Tibial nerve (tissue), 4 donors: Measurements from ENCODE around the gene ANKH. TPM values are rescaled to one million over a fixed set of nuclear protein-coding genes. Genes with fewer than 3 reads are reported as not detected.

Experiments used
- DNase-seq, 2 donors: peaks; one replicate each; pipeline ENCODE4 v3.0.0-alpha.2; 2019; ENCODE audit warnings: low spot score in 2 of 2
- H3K27ac ChIP-seq, 4 donors: fragments of 200-600 bp; sonication (generic) in 3 of 4; one replicate each; pipeline ENCODE4 v1.5.1; 2017 to 2019; ENCODE audit warnings: mild to moderate bottlenecking in 1 of 4
- H3K27me3 ChIP-seq, 2 donors: fragments of 200-600 bp; sonication (generic) in 1 of 2; one replicate each; pipeline versions ENCODE4 v1.5.1 to v1.6.0; 2017 to 2019
- H3K36me3 ChIP-seq, 3 donors: fragments of 200-600 bp; sonication (generic); one replicate each; pipeline ENCODE4 v1.5.1; 2018 to 2019
- H3K4me1 ChIP-seq, 4 donors: fragments of 200-600 bp; sonication (generic) in 3 of 4; one replicate each; pipeline ENCODE4 v1.5.1; 2017 to 2019
- H3K4me3 ChIP-seq, 4 donors: fragments of 200-600 bp; sonication (generic) in 3 of 4; one replicate each; pipeline ENCODE4 v1.5.1; 2017 to 2019; ENCODE audit warnings: mild to moderate bottlenecking in 1 of 4, moderate library complexity in 1 of 4
- H3K9me3 ChIP-seq, 4 donors: fragments of 200-600 bp; sonication (generic) in 3 of 4; one replicate each; pipeline ENCODE4 v1.5.1; 2017 to 2019
- CTCF ChIP-seq, 5 experiments: fragments of 200-600 bp in 3 of 5; fragments of 450-650 bp in 2 of 5; sonication (generic) in 3 of 5; IDR thresholded peaks; one replicate each; pipeline ENCODE4 v1.5.1; 2016 to 2019; ENCODE audit warnings: antibody characterized with exemption in 5 of 5, mild to moderate bottlenecking in 3 of 5, moderate library complexity in 2 of 5
- EP300 ChIP-seq, 2 donors: sonication (generic); formaldehyde crosslinking; IDR thresholded peaks; one replicate each; pipeline ENCODE4 v1.6.1; 2017; ENCODE audit warnings: antibody characterized with exemption in 2 of 2, mild to moderate bottlenecking in 1 of 2
- POLR2A ChIP-seq, 2 donors: fragments of 450-650 bp; IDR thresholded peaks; one replicate each; pipeline ENCODE4 v1.6.1; 2017; ENCODE audit warnings: antibody characterized with exemption in 2 of 2, mild to moderate bottlenecking in 2 of 2, moderate library complexity in 2 of 2
- WGBS, 2 donors: methylation state at CpG; one replicate each; pipeline ENCODE4 v1.1.5; 2018; 5-methylcytosine and 5-hydroxymethylcytosine counted together
- total RNA-seq, 4 donors: library from RNA; depleted of rRNA; stranded (reverse); fragments of >200 nt; gene quantifications; one replicate each; pipeline ENCODE4 v1.1.0, GENCODE V29; 2016

ANKH gene
- total RNA-seq, 4 donors from 2014 or later: 45.7 to 77.9 (median 46.6) TPM

DNA sequence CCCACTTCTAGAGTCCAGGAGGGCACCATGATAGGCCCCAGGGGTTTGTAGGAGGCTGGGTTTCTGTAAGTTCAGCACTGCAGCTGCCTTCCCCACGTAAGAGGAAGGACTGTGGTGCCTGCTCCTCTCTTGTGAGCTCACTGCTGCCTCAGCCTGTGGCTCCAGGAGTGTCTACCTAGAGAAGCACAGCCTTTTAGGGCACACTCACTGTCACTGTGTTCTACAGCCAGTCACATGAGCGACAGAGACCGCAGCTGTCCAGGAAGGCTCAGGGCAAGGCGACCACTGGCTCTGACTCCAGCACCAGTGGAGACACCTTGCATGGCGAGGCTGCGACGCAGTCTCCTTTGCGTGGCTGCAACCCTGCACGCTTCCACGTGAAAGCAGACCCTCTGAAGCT lies 134.3 kb downstream of the ANKH start:
- no peak for TF ChIP-seq CTCF (IDR thresholded peaks at IDR 0.05)
- Histone ChIP-seq H3K27ac (peak overlapping the region in 1 of 4 donors; percentile 7), H3K4me1 (peaks cover 0 to 23% (median 0%) of the 10 kb centered on the region in 4 donors), H3K9me3 (no peaks in the 10 kb centered on the region), H3K27me3 (no peaks in the 10 kb centered on the region), H3K4me3 (no peak overlapping the region), H3K36me3 (peaks cover 0 to 44% (median 3%) of the 10 kb centered on the region in 3 donors)
- WGBS, 2 donors: 89 to 98% methylated on average over 10 of the region's 10 CpGs
- DNase-seq: no peak

DNA sequence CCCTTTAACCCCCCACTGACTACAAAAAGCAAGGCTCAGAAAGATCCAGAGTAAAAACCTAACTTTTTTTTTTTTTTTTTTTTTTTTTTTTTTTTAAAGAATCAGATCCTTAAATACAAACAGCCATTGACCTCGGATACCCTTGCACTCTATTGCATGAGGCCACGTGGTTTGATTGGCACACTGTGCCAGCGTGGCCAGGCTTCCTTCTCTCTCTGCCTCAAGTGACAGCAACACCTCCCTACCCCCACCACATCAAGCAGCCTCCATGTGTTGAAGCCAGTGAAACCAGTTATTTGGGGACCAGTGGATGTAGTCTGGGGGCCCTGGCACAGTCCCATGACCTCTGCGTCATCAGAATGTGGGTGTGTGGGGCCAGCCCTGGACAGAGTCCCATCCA lies 135.6 kb downstream of the ANKH start:
- H3K27ac ChIP-seq: no peak overlapping the region
- DNase-seq: peak in 1 of 2 donors; percentile 43
- peaks cover 0 to 23% (median 0%) of the 10 kb centered on the region in 4 donors for H3K4me1 ChIP-seq
- TF ChIP-seq POLR2A (IDR thresholded peaks at IDR 0.05) (no peak), EP300 (IDR thresholded peaks at IDR 0.05) (peak in 1 of 2 donors; percentile 19), CTCF (IDR thresholded peaks at IDR 0.05) (no peak)
- no peaks in the 10 kb centered on the region for H3K9me3 ChIP-seq
- H3K27me3 ChIP-seq: no peaks in the 10 kb centered on the region
- 54 to 55% methylated on average over 4 of the region's 4 CpGs for WGBS, 2 donors
- peaks cover 0 to 36% (median 3%) of the 10 kb centered on the region in 3 donors for H3K36me3 ChIP-seq
- no peak overlapping the region for H3K4me3 ChIP-seq

GRCh38 chr5:14734396-14734795 lies 137.2 kb downstream of the ANKH start:
- H3K9me3 ChIP-seq: no peaks in the 10 kb centered on the region
- no peak overlapping the region for H3K4me3 ChIP-seq
- WGBS, 2 donors: 89 to 90% methylated on average over 13 of the region's 13 CpGs
- H3K4me1 ChIP-seq: peaks cover 0 to 15% (median 0%) of the 10 kb centered on the region in 4 donors
- no peak for TF ChIP-seq POLR2A (IDR thresholded peaks at IDR 0.05)
- no peak for TF ChIP-seq CTCF (IDR thresholded peaks at IDR 0.05)
- no peak for TF ChIP-seq EP300 (IDR thresholded peaks at IDR 0.05)
- H3K27me3 ChIP-seq: no peaks in the 10 kb centered on the region
- DNase-seq: no peak
- no peak overlapping the region for H3K27ac ChIP-seq
- H3K36me3 ChIP-seq: peaks cover 0 to 38% (median 3%) of the 10 kb centered on the region in 3 donors

DNA sequence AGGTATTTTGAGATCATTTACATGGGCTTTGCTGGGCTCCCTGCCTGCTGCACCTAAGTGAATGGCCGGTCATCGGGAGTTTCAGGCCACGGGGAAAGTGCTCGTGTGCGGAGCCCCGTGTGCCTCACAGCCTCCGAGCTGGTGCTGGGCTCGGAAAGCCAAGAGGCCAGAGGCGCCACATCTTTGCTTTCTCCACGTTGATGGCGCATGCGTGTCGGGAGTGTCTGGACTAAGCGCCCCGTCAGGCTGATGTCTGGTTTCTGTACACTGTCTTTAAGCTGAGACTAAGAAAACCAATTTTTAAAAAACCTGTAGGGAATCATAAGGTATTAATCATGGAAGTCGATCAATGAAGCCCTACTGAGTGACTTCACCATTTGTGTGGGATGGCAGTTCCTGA lies 137.9 kb downstream of the ANKH start:
- peaks cover 0 to 16% (median 0%) of the 10 kb centered on the region in 4 donors for H3K4me1 ChIP-seq
- H3K27ac ChIP-seq: no peak overlapping the region
- WGBS, 2 donors: 97% methylated on average over 16 of the region's 16 CpGs
- H3K27me3 ChIP-seq: no peaks in the 10 kb centered on the region
- peaks cover 0 to 38% (median 3%) of the 10 kb centered on the region in 3 donors for H3K36me3 ChIP-seq
- H3K4me3 ChIP-seq: no peak overlapping the region
- TF ChIP-seq EP300 (IDR thresholded peaks at IDR 0.05): no peak
- DNase-seq: no peak
- H3K9me3 ChIP-seq: no peaks in the 10 kb centered on the region

DNA sequence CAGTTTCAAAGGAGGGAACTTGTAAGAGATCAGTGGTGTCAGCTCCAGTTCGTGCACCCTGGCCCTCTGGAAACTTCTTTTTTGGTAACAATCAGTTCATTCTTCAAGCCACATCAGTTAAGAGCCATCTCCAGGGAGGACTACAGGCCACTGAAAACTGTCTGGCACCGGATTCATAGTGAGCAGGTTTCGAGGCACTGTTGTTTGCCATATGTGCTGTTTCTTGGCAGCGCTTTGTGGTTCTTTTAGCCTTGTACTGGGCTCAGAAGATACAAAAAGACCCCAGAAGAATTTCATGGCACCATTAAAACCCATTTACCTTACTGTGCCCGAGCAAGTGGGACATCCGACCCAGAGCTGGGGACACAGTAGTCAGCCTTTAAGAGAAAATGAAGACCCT lies 138.6 kb downstream of the ANKH start:
- Histone ChIP-seq H3K36me3 (peaks cover 0 to 38% (median 3%) of the 10 kb centered on the region in 3 donors), H3K9me3 (no peaks in the 10 kb centered on the region), H3K4me3 (no peak overlapping the region), H3K27me3 (no peaks in the 10 kb centered on the region), H3K4me1 (peaks cover 0 to 23% (median 4%) of the 10 kb centered on the region in 4 donors), H3K27ac (no peak overlapping the region)
- no peak for TF ChIP-seq POLR2A (IDR thresholded peaks at IDR 0.05)
- TF ChIP-seq CTCF (IDR thresholded peaks at IDR 0.05): no peak
- TF ChIP-seq EP300 (IDR thresholded peaks at IDR 0.05): no peak
- 78 to 81% methylated on average over 6 of the region's 6 CpGs for WGBS, 2 donors
- no peak for DNase-seq

- Histone ChIP-seq H3K4me3 (no peak overlapping the region), H3K36me3 (peaks cover 0 to 46% (median 3%) of the 10 kb centered on the region in 3 donors)
- no peak for DNase-seq
These were observed 140.7 kb downstream of the ANKH start for GRCh38 chr5:14730881-14731280.

More at GRCh38 chr5:14730881-14731280, 140.7 kb downstream of the ANKH start:
- Histone ChIP-seq H3K9me3 (no peaks in the 10 kb centered on the region), H3K27ac (no peak overlapping the region), H3K4me1 (peaks cover 0 to 27% (median 8%) of the 10 kb centered on the region in 4 donors), H3K27me3 (no peaks in the 10 kb centered on the region)
- TF ChIP-seq CTCF (IDR thresholded peaks at IDR 0.05): no peak
- TF ChIP-seq POLR2A (IDR thresholded peaks at IDR 0.05): no peak
- TF ChIP-seq EP300 (IDR thresholded peaks at IDR 0.05): no peak
- WGBS, 2 donors: 89 to 93% methylated on average over 15 of the region's 15 CpGs
